ENCODE measurements around the gene PRPF6. TPM values are rescaled to one million over a fixed set of nuclear protein-coding genes. Genes with fewer than 3 reads are reported as not detected.

The PRPF6 gene
- total and polyA plus RNA-seq, 2 of the 13 experiments (the other 11 are each of a cell fraction or from before 2014, with no cell fraction given) = 63.7 to 101 TPM

DNA sequence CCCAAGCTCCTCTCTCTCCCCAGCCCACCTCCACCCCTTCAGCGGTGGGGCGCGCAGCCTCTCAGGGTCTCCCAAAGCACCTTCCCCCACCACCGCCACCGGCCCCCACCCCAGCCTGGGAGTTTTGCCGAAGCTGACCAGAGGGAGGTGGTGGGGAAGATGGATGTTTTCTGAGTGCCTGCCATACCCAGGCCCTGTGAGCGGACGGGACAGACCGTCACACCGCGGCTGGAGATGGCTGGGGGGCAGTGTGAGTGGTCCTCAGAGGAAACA is 60.8 kb downstream of the PRPF6 start (continued):
- TF ChIP-seq RNF2 (conservative IDR thresholded peaks at IDR 0.05; ENCODE audit: low read depth) (no peak), PLRG1 (conservative IDR thresholded peaks at IDR 0.05) (no peak), GFI1 (CRISPR knock-in tag; IDR thresholded peaks at IDR 0.05; ENCODE audit: borderline replicate concordance) (peak; percentile 50; the same call in 1 of the 2 replicates), ZNF558 (CRISPR knock-in tag; IDR thresholded peaks at IDR 0.05; ENCODE audit: borderline replicate concordance) (no peak), NKX3-1 (CRISPR knock-in tag; IDR thresholded peaks at IDR 0.05) (no peak), ZNF124 (CRISPR knock-in tag; IDR thresholded peaks at IDR 0.05) (no peak), ZNF160 (CRISPR knock-in tag; IDR thresholded peaks at IDR 0.05) (no peak), EEA1 (CRISPR knock-in tag; IDR thresholded peaks at IDR 0.05; ENCODE audit: borderline replicate concordance) (no peak), ZNF430 (CRISPR knock-in tag; IDR thresholded peaks at IDR 0.05) (peak; percentile 10; the same call in 1 of the 2 replicates), ZNF766 (CRISPR knock-in tag; IDR thresholded peaks at IDR 0.05; ENCODE audit: borderline replicate concordance) (no peak), KMT2B (CRISPR knock-in tag; IDR thresholded peaks at IDR 0.05) (no peak), NR2C2 (CRISPR knock-in tag; IDR thresholded peaks at IDR 0.05; ENCODE audit: borderline replicate concordance) (peak; percentile 21; the same call in 1 of the 2 replicates), RFX3 (CRISPR knock-in tag; IDR thresholded peaks at IDR 0.05) (no peak), ATAD3A (CRISPR knock-in tag; IDR thresholded peaks at IDR 0.05) (0 out of 2 replicates have a peak, but pooled peaks have one; percentile 24), CCDC6 (CRISPR knock-in tag; IDR thresholded peaks at IDR 0.05) (no peak), ZFX (CRISPR knock-in tag; IDR thresholded peaks at IDR 0.05; ENCODE audit: low read depth) (no peak; the same call in 1 of the 2 replicates), ZNF17 (CRISPR knock-in tag; IDR thresholded peaks at IDR 0.05) (no peak), ZNF776 (CRISPR knock-in tag; IDR thresholded peaks at IDR 0.05) (no peak)
- TF ChIP-seq, protein P1, sequence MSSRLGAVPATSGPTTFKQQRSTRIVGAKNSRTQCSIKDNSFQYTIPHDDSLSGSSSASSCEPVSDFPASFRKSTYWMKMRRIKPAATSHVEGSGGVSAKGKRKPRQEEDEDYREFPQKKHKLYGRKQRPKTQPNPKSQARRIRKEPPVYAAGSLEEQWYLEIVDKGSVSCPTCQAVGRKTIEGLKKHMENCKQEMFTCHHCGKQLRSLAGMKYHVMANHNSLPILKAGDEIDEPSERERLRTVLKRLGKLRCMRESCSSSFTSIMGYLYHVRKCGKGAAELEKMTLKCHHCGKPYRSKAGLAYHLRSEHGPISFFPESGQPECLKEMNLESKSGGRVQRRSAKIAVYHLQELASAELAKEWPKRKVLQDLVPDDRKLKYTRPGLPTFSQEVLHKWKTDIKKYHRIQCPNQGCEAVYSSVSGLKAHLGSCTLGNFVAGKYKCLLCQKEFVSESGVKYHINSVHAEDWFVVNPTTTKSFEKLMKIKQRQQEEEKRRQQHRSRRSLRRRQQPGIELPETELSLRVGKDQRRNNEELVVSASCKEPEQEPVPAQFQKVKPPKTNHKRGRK (CRISPR knock-in tag; IDR thresholded peaks at IDR 0.05) = no peak
- TF ChIP-seq, protein P2, sequence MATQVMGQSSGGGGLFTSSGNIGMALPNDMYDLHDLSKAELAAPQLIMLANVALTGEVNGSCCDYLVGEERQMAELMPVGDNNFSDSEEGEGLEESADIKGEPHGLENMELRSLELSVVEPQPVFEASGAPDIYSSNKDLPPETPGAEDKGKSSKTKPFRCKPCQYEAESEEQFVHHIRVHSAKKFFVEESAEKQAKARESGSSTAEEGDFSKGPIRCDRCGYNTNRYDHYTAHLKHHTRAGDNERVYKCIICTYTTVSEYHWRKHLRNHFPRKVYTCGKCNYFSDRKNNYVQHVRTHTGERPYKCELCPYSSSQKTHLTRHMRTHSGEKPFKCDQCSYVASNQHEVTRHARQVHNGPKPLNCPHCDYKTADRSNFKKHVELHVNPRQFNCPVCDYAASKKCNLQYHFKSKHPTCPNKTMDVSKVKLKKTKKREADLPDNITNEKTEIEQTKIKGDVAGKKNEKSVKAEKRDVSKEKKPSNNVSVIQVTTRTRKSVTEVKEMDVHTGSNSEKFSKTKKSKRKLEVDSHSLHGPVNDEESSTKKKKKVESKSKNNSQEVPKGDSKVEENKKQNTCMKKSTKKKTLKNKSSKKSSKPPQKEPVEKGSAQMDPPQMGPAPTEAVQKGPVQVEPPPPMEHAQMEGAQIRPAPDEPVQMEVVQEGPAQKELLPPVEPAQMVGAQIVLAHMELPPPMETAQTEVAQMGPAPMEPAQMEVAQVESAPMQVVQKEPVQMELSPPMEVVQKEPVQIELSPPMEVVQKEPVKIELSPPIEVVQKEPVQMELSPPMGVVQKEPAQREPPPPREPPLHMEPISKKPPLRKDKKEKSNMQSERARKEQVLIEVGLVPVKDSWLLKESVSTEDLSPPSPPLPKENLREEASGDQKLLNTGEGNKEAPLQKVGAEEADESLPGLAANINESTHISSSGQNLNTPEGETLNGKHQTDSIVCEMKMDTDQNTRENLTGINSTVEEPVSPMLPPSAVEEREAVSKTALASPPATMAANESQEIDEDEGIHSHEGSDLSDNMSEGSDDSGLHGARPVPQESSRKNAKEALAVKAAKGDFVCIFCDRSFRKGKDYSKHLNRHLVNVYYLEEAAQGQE (IDR thresholded peaks at IDR 0.05; ENCODE audit: borderline replicate concordance in 1 of 2, low read depth in 1 of 2, low read length in 2 of 2) = no peak
- TF ChIP-seq, protein P3, sequence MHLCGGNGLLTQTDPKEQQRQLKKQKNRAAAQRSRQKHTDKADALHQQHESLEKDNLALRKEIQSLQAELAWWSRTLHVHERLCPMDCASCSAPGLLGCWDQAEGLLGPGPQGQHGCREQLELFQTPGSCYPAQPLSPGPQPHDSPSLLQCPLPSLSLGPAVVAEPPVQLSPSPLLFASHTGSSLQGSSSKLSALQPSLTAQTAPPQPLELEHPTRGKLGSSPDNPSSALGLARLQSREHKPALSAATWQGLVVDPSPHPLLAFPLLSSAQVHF (CRISPR knock-in tag; IDR thresholded peaks at IDR 0.05) = 0 out of 2 replicates have a peak, but pooled peaks have one; percentile 60
- TF ChIP-seq, protein P4, sequence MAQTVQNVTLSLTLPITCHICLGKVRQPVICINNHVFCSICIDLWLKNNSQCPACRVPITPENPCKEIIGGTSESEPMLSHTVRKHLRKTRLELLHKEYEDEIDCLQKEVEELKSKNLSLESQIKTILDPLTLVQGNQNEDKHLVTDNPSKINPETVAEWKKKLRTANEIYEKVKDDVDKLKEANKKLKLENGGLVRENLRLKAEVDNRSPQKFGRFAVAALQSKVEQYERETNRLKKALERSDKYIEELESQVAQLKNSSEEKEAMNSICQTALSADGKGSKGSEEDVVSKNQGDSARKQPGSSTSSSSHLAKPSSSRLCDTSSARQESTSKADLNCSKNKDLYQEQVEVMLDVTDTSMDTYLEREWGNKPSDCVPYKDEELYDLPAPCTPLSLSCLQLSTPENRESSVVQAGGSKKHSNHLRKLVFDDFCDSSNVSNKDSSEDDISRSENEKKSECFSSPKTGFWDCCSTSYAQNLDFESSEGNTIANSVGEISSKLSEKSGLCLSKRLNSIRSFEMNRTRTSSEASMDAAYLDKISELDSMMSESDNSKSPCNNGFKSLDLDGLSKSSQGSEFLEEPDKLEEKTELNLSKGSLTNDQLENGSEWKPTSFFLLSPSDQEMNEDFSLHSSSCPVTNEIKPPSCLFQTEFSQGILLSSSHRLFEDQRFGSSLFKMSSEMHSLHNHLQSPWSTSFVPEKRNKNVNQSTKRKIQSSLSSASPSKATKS (CRISPR knock-in tag; IDR thresholded peaks at IDR 0.05) = no peak
- TF ChIP-seq, protein P5, sequence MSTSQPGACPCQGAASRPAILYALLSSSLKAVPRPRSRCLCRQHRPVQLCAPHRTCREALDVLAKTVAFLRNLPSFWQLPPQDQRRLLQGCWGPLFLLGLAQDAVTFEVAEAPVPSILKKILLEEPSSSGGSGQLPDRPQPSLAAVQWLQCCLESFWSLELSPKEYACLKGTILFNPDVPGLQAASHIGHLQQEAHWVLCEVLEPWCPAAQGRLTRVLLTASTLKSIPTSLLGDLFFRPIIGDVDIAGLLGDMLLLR (CRISPR knock-in tag; IDR thresholded peaks at IDR 0.05) = no peak

Data from HepG2 (cell line).